ENCODE data around the gene ELF1.

The ELF1 gene

GRCh38 chr13:41032691-41033376 is 13.7 kb upstream of the ELF1 start:
- TF ChIP-seq TAF1 (IDR thresholded peaks at IDR 0.05; ENCODE audit: borderline replicate concordance, insufficient read depth, low read length), result no peak

- TF ChIP-seq FOXP2 (optimal IDR thresholded peaks at IDR 0.05; ENCODE audit: borderline replicate concordance, extremely low read depth, extremely low read length, insufficient read depth), result no peak
- TF ChIP-seq TAF1 (IDR thresholded peaks at IDR 0.05; ENCODE audit: borderline replicate concordance, insufficient read depth, low read length), result no peak
Measured at GRCh38 chr13:41029629-41030028, 10.5 kb upstream of the ELF1 start.

- TF ChIP-seq FOXP2 (optimal IDR thresholded peaks at IDR 0.05; ENCODE audit: borderline replicate concordance, extremely low read depth, extremely low read length, insufficient read depth), result no peak
- no peak for TF ChIP-seq TAF1 (IDR thresholded peaks at IDR 0.05; ENCODE audit: borderline replicate concordance, insufficient read depth, low read length)
- TF ChIP-seq SIN3A (IDR thresholded peaks at IDR 0.05; ENCODE audit: borderline replicate concordance, insufficient read depth, low read length), result no peak
- no peak for TF ChIP-seq REST (IDR thresholded peaks at IDR 0.05; ENCODE audit: insufficient read depth in 1 of 2, low read depth in 2 of 2, low read length in 2 of 2)
- TF ChIP-seq POLR2AphosphoS5 (IDR thresholded peaks at IDR 0.05; ENCODE audit: low read depth, low read length), result no peak
Measured at GRCh38 chr13:41028051-41028450, 8.9 kb upstream of the ELF1 start.

- TF ChIP-seq TAF1 (IDR thresholded peaks at IDR 0.05; ENCODE audit: borderline replicate concordance, insufficient read depth, low read length) (no peak), REST (IDR thresholded peaks at IDR 0.05; ENCODE audit: insufficient read depth in 1 of 2, low read depth in 2 of 2, low read length in 2 of 2) (no peak), SIN3A (IDR thresholded peaks at IDR 0.05; ENCODE audit: borderline replicate concordance, insufficient read depth, low read length) (no peak), FOXP2 (optimal IDR thresholded peaks at IDR 0.05; ENCODE audit: borderline replicate concordance, extremely low read depth, extremely low read length, insufficient read depth) (no peak), POLR2AphosphoS5 (IDR thresholded peaks at IDR 0.05; ENCODE audit: low read depth, low read length) (no peak)
Measured at GRCh38 chr13:41026788-41027187, 7.7 kb upstream of the ELF1 start.

GRCh38 chr13:41025518-41025917 is 6.4 kb upstream of the ELF1 start:
- no peak for TF ChIP-seq SIN3A (IDR thresholded peaks at IDR 0.05; ENCODE audit: borderline replicate concordance, insufficient read depth, low read length)
- TF ChIP-seq FOXP2 (optimal IDR thresholded peaks at IDR 0.05; ENCODE audit: borderline replicate concordance, extremely low read depth, extremely low read length, insufficient read depth), result no peak
- no peak for TF ChIP-seq REST (IDR thresholded peaks at IDR 0.05; ENCODE audit: insufficient read depth in 1 of 2, low read depth in 2 of 2, low read length in 2 of 2)
- TF ChIP-seq TAF1 (IDR thresholded peaks at IDR 0.05; ENCODE audit: borderline replicate concordance, insufficient read depth, low read length), result no peak
- no peak for TF ChIP-seq POLR2AphosphoS5 (IDR thresholded peaks at IDR 0.05; ENCODE audit: low read depth, low read length)

GRCh38 chr13:41019578-41020347 is 647 bp upstream of the ELF1 start:
- TF ChIP-seq FOXP2 (optimal IDR thresholded peaks at IDR 0.05; ENCODE audit: borderline replicate concordance, extremely low read depth, extremely low read length, insufficient read depth) (no peak), POLR2AphosphoS5 (IDR thresholded peaks at IDR 0.05; ENCODE audit: low read depth, low read length) (no peak), REST (IDR thresholded peaks at IDR 0.05; ENCODE audit: insufficient read depth in 1 of 2, low read depth in 2 of 2, low read length in 2 of 2) (no peak), TAF1 (IDR thresholded peaks at IDR 0.05; ENCODE audit: borderline replicate concordance, insufficient read depth, low read length) (no peak), SIN3A (IDR thresholded peaks at IDR 0.05; ENCODE audit: borderline replicate concordance, insufficient read depth, low read length) (no peak)
